Astrocyte of the spinal cord (primary cell): Measurements from ENCODE around the gene TLCD5.
A peak's percentile ranks its signal among the peaks of the same experiment; 100 is the strongest.

Experiments
- DNase-seq: peaks from one replicate; pipeline ENCODE4 v3.0.0; 2011; ENCODE audit warnings: low read depth, low spot score
- H3K4me3 ChIP-seq: 2 replicates; pipeline ENCODE4 v1.5.1; 2011; ENCODE audit warnings: low read depth, mild to moderate bottlenecking, low read length, moderate library complexity
- CTCF ChIP-seq: IDR thresholded peaks from 2 replicates; pipeline ENCODE4 v1.5.1; 2012; ENCODE audit warnings: low read depth, mild to moderate bottlenecking, low read length, inconsistent platforms
- in situ Hi-C: cut with HindIII; loops from 2 replicates; pipeline ENCODE4 v1.10.0; 2017; ENCODE audit warnings: low sequenced_read_pairs

TLCD5 gene

GRCh38 chr11:120296554-120296953 is 28.5 kb upstream of the TLCD5 start:
- in situ Hi-C loops, result no loop called here
- H3K4me3 ChIP-seq, result no peak overlapping the region
- TF ChIP-seq CTCF, result no peak
- no peak for DNase-seq

GRCh38 chr11:120298461-120298860 is 26.6 kb upstream of the TLCD5 start:
- no peak for TF ChIP-seq CTCF
- no peak for DNase-seq
- in situ Hi-C loops, result no loop called here
- no peak overlapping the region for H3K4me3 ChIP-seq

- no peak for DNase-seq
- in situ Hi-C loops, result no loop called here
- TF ChIP-seq CTCF, result no peak
- no peak overlapping the region for H3K4me3 ChIP-seq
These were observed 22.9 kb upstream of the TLCD5 start for GRCh38 chr11:120302001-120302805.

GRCh38 chr11:120303004-120303637 is 22.0 kb upstream of the TLCD5 start:
- peak; percentile 71 for DNase-seq
- in situ Hi-C loops, result no loop called here
- peak; percentile 99 for TF ChIP-seq CTCF
- no peak overlapping the region for H3K4me3 ChIP-seq

GRCh38 chr11:120304526-120304925 is 20.6 kb upstream of the TLCD5 start:
- in situ Hi-C loops, result no loop called here
- H3K4me3 ChIP-seq, result no peak overlapping the region
- DNase-seq, result no peak
- TF ChIP-seq CTCF, result no peak

GRCh38 chr11:120305286-120305685 is 19.8 kb upstream of the TLCD5 start:
- no peak for TF ChIP-seq CTCF
- H3K4me3 ChIP-seq, result no peak overlapping the region
- DNase-seq, result no peak
- in situ Hi-C loops, result no loop called here
